Chondrocyte (in vitro differentiated cells): ENCODE data around the gene SPAG9. TPM values are rescaled to one million over a fixed set of nuclear protein-coding genes. Genes with fewer than 3 reads are reported as not detected.
A peak's percentile ranks its signal among the peaks of the same experiment; 100 is the strongest.

ENCODE experiments used
- DNase-seq: peaks from one replicate; pipeline ENCODE4 v3.0.0; 2021; ENCODE audit warnings: mixed read lengths, low spot score
- H3K27ac Mint-ChIP-seq: one replicate; pipeline ENCODE4 v1.8.0; 2021; ENCODE audit warnings: mild to moderate bottlenecking, moderate library complexity, mixed read lengths; ENCODE audit not compliant: unreplicated experiment
- H3K27me3 Mint-ChIP-seq: 2 replicates; pipeline ENCODE4 v1.8.0; 2021; ENCODE audit warnings: low read depth, mixed read lengths
- H3K36me3 Mint-ChIP-seq: 2 replicates; pipeline ENCODE4 v1.8.0; 2021; ENCODE audit warnings: low read depth, mixed read lengths
- H3K4me1 Mint-ChIP-seq: 2 replicates; pipeline ENCODE4 v1.8.0; 2021; ENCODE audit warnings: low read depth, mild to moderate bottlenecking, mixed read lengths
- H3K4me3 Mint-ChIP-seq: one replicate; pipeline ENCODE4 v1.8.0; 2021; ENCODE audit warnings: mild to moderate bottlenecking, moderate library complexity, mixed read lengths; ENCODE audit not compliant: unreplicated experiment
- H3K9me3 Mint-ChIP-seq: 2 replicates; pipeline ENCODE4 v1.8.0; 2021; ENCODE audit warnings: low read depth, mixed read lengths
- total RNA-seq: library from RNA; stranded (reverse); gene quantifications from 3 replicates; pipeline ENCODE4 v1.2.1, GENCODE V29; 2021
- TF ChIP-seq, protein P1 (sequence below): fragments of 200-600 bp; sonication (generic); IDR thresholded peaks from 2 replicates; pipeline ENCODE4 v1.5.0; 2021; ENCODE audit warnings: antibody characterized with exemption, mild to moderate bottlenecking, moderate library complexity

The SPAG9 gene
- total RNA-seq, 1 donor from 2014 or later: 92.7 TPM

DNA sequence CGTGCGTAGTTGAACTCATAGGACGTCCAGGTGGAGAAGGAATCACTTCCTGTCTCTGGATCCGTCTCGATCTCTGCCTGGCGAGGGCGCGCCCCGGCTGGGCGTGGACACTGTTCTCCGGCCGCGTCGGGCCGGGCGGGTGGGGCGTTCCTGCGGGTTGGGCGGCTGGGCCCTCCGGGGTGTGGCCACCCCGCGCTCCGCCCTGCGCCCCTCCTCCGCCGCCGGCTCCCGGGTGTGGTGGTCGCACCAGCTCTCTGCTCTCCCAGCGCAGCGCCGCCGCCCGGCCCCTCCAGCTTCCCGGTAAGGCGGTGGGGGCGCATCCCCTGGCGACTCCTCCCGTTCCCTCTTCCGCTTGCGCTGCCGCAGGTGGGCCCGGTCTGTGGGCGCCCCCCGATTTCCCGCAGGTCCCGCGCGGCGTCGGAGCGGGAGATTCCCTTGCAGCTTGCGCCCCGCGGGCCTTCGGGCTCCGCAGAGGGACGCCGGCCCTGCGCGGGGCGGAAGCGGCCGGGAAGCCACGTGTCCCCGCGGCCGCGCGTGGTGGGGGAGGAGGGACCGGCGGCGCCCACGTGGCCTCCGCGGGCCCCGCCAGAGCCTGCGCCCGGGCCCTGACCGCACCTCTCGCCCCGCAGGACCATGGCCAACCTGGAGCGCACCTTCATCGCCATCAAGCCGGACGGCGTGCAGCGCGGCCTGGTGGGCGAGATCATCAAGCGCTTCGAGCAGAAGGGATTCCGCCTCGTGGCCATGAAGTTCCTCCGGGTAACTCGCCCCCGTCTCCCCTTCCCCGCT is 45.7 kb upstream of the SPAG9 start, which contains the start of gene NME2:
Gene NME2, plus strand, starts transcription at position 214 of the 789 bp plus-strand sequence. Its CDS starts 420 bp downstream, at position 634.
- Mint-ChIP-seq H3K4me1 (peaks cover 34% of the 10 kb centered on the region), H3K27me3 (no peaks in the 10 kb centered on the region), H3K4me3 (peak within 1 kb of the TSS; percentile 93), H3K27ac (peak within 1 kb of the TSS; percentile 99), H3K36me3 (peaks cover 23% of the 10 kb centered on the region), H3K9me3 (no peaks in the 10 kb centered on the region)
- DNase-seq: peak; percentile 94
- TF ChIP-seq, protein P1, sequence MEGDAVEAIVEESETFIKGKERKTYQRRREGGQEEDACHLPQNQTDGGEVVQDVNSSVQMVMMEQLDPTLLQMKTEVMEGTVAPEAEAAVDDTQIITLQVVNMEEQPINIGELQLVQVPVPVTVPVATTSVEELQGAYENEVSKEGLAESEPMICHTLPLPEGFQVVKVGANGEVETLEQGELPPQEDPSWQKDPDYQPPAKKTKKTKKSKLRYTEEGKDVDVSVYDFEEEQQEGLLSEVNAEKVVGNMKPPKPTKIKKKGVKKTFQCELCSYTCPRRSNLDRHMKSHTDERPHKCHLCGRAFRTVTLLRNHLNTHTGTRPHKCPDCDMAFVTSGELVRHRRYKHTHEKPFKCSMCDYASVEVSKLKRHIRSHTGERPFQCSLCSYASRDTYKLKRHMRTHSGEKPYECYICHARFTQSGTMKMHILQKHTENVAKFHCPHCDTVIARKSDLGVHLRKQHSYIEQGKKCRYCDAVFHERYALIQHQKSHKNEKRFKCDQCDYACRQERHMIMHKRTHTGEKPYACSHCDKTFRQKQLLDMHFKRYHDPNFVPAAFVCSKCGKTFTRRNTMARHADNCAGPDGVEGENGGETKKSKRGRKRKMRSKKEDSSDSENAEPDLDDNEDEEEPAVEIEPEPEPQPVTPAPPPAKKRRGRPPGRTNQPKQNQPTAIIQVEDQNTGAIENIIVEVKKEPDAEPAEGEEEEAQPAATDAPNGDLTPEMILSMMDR: no peak

DNA sequence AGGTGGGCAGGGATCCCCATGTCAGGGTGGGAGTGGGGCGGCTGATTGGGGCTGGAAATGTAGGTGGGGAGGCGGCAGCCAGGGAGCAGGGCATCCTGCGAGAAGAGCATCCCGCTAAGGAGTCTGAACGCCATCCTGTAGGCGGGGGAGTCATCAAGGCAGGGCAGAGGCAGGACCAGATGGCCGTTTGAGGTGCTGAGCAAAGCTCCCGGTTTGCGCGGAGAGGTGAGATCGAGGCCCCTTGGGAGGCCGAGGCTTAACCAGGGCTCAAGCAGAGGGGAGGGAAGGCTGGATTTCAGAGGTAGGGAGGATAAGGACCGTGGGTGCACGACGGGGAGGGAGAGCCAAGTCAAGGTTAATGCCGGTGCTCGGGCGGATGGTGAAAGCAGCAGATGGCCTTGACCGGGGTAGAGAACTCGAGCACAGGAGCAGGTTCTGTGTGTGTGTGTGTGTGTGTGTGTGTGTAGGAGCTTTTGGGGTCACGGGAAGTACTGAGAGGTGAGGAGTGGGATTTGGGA is 45.1 kb upstream of the SPAG9 start:
- no peak for DNase-seq
- Mint-ChIP-seq H3K4me1 (peaks cover 34% of the 10 kb centered on the region), H3K27me3 (no peaks in the 10 kb centered on the region), H3K27ac (peak overlapping the region; percentile 99), H3K36me3 (peaks cover 22% of the 10 kb centered on the region), H3K9me3 (no peaks in the 10 kb centered on the region), H3K4me3 (peak overlapping the region; percentile 93)
- TF ChIP-seq, protein P1: no peak

DNA sequence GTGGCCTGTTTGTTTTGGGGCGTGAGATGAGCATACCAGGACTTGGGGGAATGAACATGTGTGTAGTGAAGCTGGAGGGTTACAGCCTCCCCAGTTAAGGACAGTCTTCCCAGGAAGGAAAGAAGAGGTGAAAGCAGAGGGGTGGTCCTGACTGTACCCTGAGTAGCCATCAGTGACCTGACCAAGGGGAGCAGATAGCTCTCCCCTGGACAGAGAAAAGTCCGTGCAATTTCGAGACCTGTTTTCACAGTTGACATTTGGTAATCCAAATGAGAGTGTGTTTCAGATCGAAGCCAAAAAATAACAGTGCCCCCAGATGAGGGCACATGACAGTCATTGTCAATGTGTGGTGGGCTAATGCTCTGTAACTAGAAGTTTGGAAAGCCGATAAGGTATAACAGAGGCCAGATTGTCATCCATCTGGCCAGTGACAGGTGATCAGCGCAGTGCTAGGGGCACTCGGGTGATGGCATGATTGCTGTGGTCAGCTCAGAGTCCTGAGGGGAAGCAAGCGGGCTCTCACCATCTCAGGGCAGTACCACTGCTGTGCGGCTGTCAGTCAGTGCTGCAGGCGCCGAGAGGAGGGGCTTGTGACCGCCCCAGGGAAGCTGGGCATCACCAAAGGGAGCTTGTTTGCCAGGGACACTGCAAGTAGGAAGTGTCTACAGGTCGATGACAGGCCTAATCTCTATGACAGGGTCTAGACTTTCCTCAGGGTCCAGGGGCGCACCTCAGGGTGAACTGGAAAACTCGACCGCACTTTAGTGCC is 44.4 kb upstream of the SPAG9 start:
- TF ChIP-seq, protein P1: no peak
- H3K9me3 Mint-ChIP-seq: no peaks in the 10 kb centered on the region
- H3K27me3 Mint-ChIP-seq: no peaks in the 10 kb centered on the region
- H3K4me1 Mint-ChIP-seq: peaks cover 34% of the 10 kb centered on the region
- peak overlapping the region; percentile 99 for H3K27ac Mint-ChIP-seq
- DNase-seq: no peak
- H3K4me3 Mint-ChIP-seq: peak overlapping the region; percentile 93
- H3K36me3 Mint-ChIP-seq: peaks cover 23% of the 10 kb centered on the region

DNA sequence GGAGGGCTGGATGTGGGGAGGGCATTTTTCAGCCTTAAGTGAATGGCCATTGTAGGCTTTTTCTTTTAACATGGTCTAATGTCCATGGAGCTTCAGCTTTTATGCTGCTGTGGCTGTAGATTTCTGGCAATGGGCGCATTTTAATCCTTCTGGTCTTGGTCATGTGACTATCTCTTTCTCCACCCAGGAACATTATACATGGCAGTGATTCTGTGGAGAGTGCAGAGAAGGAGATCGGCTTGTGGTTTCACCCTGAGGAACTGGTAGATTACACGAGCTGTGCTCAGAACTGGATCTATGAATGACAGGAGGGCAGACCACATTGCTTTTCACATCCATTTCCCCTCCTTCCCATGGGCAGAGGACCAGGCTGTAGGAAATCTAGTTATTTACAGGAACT is 40.9 kb upstream of the SPAG9 start:
- no peak for DNase-seq
- TF ChIP-seq, protein P1: no peak
- no peak overlapping the region for H3K4me3 Mint-ChIP-seq
- H3K27me3 Mint-ChIP-seq: no peaks in the 10 kb centered on the region
- H3K4me1 Mint-ChIP-seq: peaks cover 12% of the 10 kb centered on the region
- H3K9me3 Mint-ChIP-seq: no peaks in the 10 kb centered on the region
- peaks cover 21% of the 10 kb centered on the region for H3K36me3 Mint-ChIP-seq
- no peak overlapping the region for H3K27ac Mint-ChIP-seq

DNA sequence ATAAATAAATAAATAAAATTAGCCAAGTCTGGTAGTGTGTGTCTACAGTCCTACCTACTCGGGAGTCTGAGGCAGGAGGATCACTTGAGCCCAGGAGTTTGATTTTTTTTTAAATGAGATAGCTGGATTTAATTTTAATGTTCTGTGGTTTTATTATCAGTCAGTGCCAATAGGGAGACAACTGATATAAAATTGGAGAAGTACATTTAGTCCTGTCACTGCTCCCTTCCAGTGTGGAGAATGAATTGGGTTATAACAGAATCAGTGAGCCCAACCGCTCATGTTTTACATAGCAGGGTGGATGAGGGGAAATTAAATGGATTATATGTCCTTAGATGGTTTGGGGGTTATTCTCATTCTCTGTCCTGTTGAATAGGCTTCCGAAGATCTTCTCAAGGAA is 38.9 kb upstream of the SPAG9 start:
- TF ChIP-seq, protein P1: no peak
- Mint-ChIP-seq H3K27me3 (no peaks in the 10 kb centered on the region), H3K36me3 (peaks cover 21% of the 10 kb centered on the region), H3K4me3 (no peak overlapping the region), H3K4me1 (peaks cover 8% of the 10 kb centered on the region), H3K9me3 (no peaks in the 10 kb centered on the region), H3K27ac (no peak overlapping the region)
- no peak for DNase-seq
